HEK293T (cell line): ENCODE results near the gene DDAH1.

Experiments used
- FOXM1 ChIP-seq: fragments of 450-650 bp; IDR thresholded peaks from 2 replicates; pipeline ENCODE4 v1.6.1; 2017; ENCODE audit warnings: mild to moderate bottlenecking, borderline replicate concordance
- NFRKB ChIP-seq: fragments of 450-650 bp; IDR thresholded peaks from 2 replicates; pipeline ENCODE4 v1.6.1; 2016; ENCODE audit warnings: mild to moderate bottlenecking, moderate library complexity

GRCh38 chr1:85306236-85306635 lies 158.7 kb downstream of the DDAH1 start:
- no peak for TF ChIP-seq NFRKB
- TF ChIP-seq FOXM1: no peak
